Measurements from ENCODE around the gene XRRA1. TPM values are rescaled to one million over a fixed set of nuclear protein-coding genes. Genes with fewer than 3 reads are reported as not detected.
A peak's percentile ranks its signal among the peaks of the same experiment; 100 is the strongest.
"Not testable (repeated sequence)": the region's sequence is repeated elsewhere in the genome, so short reads cannot be mapped to it uniquely, and the experiment has no call there.

XRRA1 gene, protein sequence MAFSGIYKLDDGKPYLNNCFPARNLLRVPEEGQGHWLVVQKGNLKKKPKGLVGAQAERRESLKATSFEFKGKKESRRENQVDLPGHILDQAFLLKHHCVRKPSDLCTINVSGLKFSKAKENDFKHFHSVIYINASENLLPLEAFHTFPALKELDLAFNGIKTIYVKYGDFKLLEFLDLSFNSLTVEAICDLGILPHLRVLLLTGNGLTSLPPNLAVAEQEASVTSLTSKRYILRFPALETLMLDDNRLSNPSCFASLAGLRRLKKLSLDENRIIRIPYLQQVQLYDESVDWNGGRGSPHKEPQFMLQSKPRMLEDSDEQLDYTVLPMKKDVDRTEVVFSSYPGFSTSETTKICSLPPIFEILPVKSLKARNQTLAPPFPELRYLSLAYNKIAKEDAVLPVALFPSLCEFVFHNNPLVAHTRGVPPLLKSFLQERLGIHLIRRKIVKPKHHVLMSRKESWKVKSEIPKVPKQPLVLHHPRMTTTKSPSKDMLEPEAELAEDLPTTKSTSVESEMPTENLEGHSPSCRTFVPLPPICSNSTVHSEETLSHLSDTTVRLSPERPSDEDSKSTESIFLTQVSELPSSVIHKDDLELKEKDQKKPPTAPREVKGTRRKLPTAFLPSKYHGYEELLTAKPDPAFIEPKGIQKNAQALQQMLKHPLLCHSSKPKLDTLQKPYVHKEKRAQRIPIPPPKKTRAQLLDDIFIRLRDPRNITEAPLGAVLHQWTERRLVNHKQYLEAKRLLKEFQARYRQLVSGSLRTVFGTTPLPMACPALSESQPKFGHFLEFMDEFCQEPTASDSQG
- 6.4 TPM for total RNA-seq

DNA sequence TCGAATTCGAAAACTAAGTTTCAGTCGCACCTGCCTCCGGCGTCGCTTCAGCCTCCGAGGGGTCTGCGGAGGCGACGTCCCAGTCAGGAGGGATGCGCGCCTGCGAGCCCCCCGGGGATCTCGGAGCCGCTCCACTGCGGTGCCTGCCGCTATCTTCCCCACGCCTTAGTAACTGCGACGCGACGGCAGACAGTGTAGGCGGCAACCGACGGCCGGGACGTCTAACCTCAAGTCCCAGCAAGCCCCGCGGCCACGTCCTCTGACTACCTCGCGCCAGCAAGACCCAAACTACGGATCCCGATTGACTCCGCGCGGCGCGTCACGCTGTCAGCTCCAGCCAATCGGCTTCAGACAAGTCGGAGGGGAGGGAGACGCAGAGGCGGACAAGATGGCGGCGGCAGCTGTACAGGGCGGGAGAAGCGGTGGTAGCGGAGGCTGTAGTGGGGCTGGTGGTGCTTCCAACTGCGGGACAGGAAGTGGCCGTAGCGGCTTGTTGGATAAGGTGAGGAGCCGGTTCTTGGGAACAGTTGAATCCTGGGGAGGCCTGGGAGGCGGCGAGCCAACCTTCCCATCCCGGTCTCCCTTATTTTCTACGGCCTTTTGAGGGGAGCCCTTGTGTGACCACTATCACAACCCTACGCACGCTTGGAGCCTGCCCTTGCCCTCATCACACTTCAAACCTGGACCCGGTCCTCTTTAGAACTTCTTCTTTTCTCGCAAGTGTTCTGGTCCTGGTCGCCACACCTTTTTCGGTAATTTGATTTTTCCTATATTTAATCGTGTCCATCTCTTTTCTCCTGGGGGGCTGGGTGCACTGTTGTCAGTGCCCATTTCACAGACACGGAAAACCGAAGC lies at the start of gene XRRA1, which contains the start of gene SPCS2:
XRRA1 (minus strand) TSS at position 194 of the 855 bp plus-strand sequence. CDS start 8,213 bp downstream, outside the sequence.
SPCS2 (plus strand) TSS at position 369 of the 855 bp plus-strand sequence; CDS start at position 389, 20 bp downstream.
- Histone ChIP-seq H3K4me1 (ENCODE audit: insufficient read depth, low read length) (peaks cover 43% of the 10 kb centered on the region), H3K27me3 (ENCODE audit: insufficient read depth, low read length) (no peaks in the 10 kb centered on the region), H3K4me3 (ENCODE audit: low read length) (peak within 1 kb of the TSS; percentile 78), H3K9me3 (ENCODE audit: low read depth, low read length) (no peaks in the 10 kb centered on the region)

DNA sequence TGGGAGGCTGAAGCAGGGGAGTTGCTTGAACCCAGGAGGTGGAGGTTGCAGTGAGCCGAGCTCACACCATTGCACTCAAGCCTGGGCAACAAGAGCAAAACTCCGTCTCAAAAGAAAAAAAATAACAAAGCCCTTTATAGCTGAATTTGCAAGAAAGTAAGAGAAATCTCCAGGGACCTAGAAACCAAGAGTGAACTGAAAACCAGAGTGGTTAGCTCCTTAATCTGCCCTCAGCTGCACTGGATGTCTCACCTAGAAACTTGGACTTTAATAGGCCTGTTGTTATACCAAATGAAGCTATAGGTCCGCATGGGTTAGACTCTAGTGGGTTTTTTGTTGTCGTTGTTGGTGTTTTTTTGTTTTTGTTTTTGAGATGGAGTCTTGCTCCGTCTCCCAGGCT lies 44.0 kb upstream of the XRRA1 start:
- Histone ChIP-seq H3K9me3 (ENCODE audit: low read depth, low read length) (no peaks in the 10 kb centered on the region), H3K4me1 (ENCODE audit: insufficient read depth, low read length) (peaks cover 23% of the 10 kb centered on the region), H3K4me3 (ENCODE audit: low read length) (no peak overlapping the region), H3K27me3 (ENCODE audit: insufficient read depth, low read length) (no peaks in the 10 kb centered on the region)

GRCh38 chr11:74990941-74991340 lies 42.0 kb upstream of the XRRA1 start:
- Histone ChIP-seq H3K4me1 (ENCODE audit: insufficient read depth, low read length) (peaks cover 23% of the 10 kb centered on the region), H3K9me3 (ENCODE audit: low read depth, low read length) (no peaks in the 10 kb centered on the region), H3K27me3 (ENCODE audit: insufficient read depth, low read length) (no peaks in the 10 kb centered on the region), H3K4me3 (ENCODE audit: low read length) (no peak overlapping the region)

DNA sequence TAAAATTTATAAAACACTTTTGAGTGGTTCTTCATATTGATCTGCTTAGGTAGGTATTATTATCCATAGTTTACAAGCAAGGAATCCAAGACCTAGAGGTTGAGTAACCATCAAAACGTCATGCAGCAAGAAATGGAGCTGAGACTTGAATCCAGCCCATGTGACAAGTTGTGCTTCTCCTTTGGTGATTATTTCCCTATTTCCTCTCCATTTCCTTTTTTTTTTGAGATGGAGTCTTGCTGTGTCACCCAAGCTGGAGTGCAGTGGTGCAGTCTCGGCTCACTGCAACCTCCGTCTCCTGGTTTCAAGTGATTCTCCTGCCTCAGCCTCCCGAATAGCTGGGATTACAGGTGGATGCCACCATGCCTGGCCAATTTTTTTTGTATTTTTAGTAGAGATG lies 41.3 kb upstream of the XRRA1 start:
- peaks cover 23% of the 10 kb centered on the region for H3K4me1 ChIP-seq (ENCODE audit: insufficient read depth, low read length)
- H3K9me3 ChIP-seq (ENCODE audit: low read depth, low read length); H3K27me3 ChIP-seq (ENCODE audit: insufficient read depth, low read length); H3K4me3 ChIP-seq (ENCODE audit: low read length): not testable (repeated sequence)

- Histone ChIP-seq H3K9me3 (ENCODE audit: low read depth, low read length) (no peaks in the 10 kb centered on the region), H3K4me3 (ENCODE audit: low read length) (peak overlapping the region; percentile 73)
These were observed 40.4 kb upstream of the XRRA1 start for GRCh38 chr11:74989260-74989638.

GRCh38 chr11:74988541-74989259 lies 39.8 kb upstream of the XRRA1 start, which contains the start of gene NEU3:
NEU3 (plus strand) TSS chr11:74988933; CDS start chr11:74989061, 128 bp downstream.
- Histone ChIP-seq H3K27me3 (ENCODE audit: insufficient read depth, low read length) (no peaks in the 10 kb centered on the region), H3K4me3 (ENCODE audit: low read length) (peak within 1 kb of the TSS; percentile 73), H3K9me3 (ENCODE audit: low read depth, low read length) (no peaks in the 10 kb centered on the region), H3K4me1 (ENCODE audit: insufficient read depth, low read length) (peaks cover 23% of the 10 kb centered on the region)

More at GRCh38 chr11:74989260-74989638, 40.4 kb upstream of the XRRA1 start:
- Histone ChIP-seq H3K4me1 (ENCODE audit: insufficient read depth, low read length) (peaks cover 23% of the 10 kb centered on the region), H3K27me3 (ENCODE audit: insufficient read depth, low read length) (no peaks in the 10 kb centered on the region)

- Histone ChIP-seq H3K27me3 (ENCODE audit: insufficient read depth, low read length) (no peaks in the 10 kb centered on the region), H3K4me1 (ENCODE audit: insufficient read depth, low read length) (peaks cover 21% of the 10 kb centered on the region), H3K9me3 (ENCODE audit: low read depth, low read length) (no peaks in the 10 kb centered on the region), H3K4me3 (ENCODE audit: low read length) (no peak overlapping the region)
These were observed 35.8 kb upstream of the XRRA1 start for GRCh38 chr11:74984730-74985129.

GRCh38 chr11:74984070-74984469 lies 35.2 kb upstream of the XRRA1 start:
- H3K4me3 ChIP-seq (ENCODE audit: low read length), result no peak overlapping the region
- no peaks in the 10 kb centered on the region for H3K9me3 ChIP-seq (ENCODE audit: low read depth, low read length)
- peaks cover 14% of the 10 kb centered on the region for H3K4me1 ChIP-seq (ENCODE audit: insufficient read depth, low read length)
- H3K27me3 ChIP-seq (ENCODE audit: insufficient read depth, low read length), result no peaks in the 10 kb centered on the region

GRCh38 chr11:74981888-74982287 lies 33.0 kb upstream of the XRRA1 start:
- Histone ChIP-seq H3K4me3 (ENCODE audit: low read length) (no peak overlapping the region), H3K9me3 (ENCODE audit: low read depth, low read length) (no peaks in the 10 kb centered on the region), H3K4me1 (ENCODE audit: insufficient read depth, low read length) (peaks cover 6% of the 10 kb centered on the region), H3K27me3 (ENCODE audit: insufficient read depth, low read length) (no peaks in the 10 kb centered on the region)

DNA sequence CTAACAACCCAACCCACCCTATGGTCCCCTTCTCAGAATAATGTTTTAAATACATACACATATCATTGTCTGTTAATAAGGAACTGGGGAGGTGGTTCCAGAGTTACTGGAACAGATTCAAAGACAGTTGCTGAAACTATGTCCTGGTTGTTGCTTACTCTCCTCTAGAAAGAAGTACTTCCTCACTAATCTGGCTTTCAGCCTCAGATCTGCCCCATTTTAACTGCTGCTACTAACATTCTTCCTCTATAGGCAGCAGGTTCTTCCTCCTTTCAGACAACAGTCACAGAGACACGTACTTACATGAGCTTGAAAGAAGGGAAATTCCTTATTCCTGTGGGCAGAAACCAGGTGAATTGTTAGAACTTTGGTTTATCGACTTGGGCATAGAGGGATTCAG lies 31.7 kb upstream of the XRRA1 start:
- H3K4me3 ChIP-seq (ENCODE audit: low read length), result no peak overlapping the region
- no peaks in the 10 kb centered on the region for H3K9me3 ChIP-seq (ENCODE audit: low read depth, low read length)
- peaks cover 6% of the 10 kb centered on the region for H3K4me1 ChIP-seq (ENCODE audit: insufficient read depth, low read length)
- no peaks in the 10 kb centered on the region for H3K27me3 ChIP-seq (ENCODE audit: insufficient read depth, low read length)

DNA sequence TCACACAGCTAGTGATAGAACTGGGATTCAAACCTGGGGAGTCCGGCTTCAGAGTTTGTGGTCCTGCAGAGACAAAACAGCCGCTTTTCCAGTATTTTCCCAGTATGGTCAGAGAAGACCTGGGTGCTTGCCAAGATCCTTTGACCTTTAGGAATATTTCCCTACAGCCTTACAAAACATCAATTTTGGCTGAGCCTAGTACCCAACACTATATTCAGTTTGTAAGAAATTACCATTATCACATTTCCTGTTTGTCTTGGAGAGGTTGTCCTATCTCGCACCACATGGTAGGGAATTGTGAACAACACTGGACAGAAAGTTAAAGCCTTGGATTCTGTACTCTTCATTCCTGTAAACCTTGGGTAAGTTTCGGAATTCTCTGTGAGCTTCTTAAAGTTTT lies 29.1 kb upstream of the XRRA1 start:
- Histone ChIP-seq H3K27me3 (ENCODE audit: insufficient read depth, low read length) (no peaks in the 10 kb centered on the region), H3K4me3 (ENCODE audit: low read length) (no peak overlapping the region), H3K4me1 (ENCODE audit: insufficient read depth, low read length) (peaks cover 6% of the 10 kb centered on the region), H3K9me3 (ENCODE audit: low read depth, low read length) (no peaks in the 10 kb centered on the region)

DNA sequence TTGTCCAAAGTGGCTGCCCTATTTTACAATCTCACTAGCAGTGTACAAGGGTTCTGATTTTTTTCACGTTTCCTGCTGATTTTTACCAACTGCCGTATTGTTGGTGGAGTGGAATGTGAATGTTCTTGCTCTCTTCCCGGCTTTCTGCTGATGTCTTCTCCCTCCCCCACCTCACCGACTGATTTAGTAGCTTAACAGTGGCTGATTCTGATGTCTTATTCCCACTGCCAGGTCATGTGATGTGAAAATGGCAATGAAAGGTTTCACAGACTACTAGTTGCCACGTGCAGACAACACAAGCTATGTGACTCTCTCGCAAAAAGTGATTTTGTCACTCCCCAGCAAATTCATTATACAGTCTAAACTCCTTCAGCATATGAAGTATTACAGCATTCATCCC lies 22.5 kb upstream of the XRRA1 start:
- no peak overlapping the region for H3K4me3 ChIP-seq (ENCODE audit: low read length)
- H3K9me3 ChIP-seq (ENCODE audit: low read depth, low read length), result no peaks in the 10 kb centered on the region
- H3K4me1 ChIP-seq (ENCODE audit: insufficient read depth, low read length), result no peaks in the 10 kb centered on the region
- no peaks in the 10 kb centered on the region for H3K27me3 ChIP-seq (ENCODE audit: insufficient read depth, low read length)

DNA sequence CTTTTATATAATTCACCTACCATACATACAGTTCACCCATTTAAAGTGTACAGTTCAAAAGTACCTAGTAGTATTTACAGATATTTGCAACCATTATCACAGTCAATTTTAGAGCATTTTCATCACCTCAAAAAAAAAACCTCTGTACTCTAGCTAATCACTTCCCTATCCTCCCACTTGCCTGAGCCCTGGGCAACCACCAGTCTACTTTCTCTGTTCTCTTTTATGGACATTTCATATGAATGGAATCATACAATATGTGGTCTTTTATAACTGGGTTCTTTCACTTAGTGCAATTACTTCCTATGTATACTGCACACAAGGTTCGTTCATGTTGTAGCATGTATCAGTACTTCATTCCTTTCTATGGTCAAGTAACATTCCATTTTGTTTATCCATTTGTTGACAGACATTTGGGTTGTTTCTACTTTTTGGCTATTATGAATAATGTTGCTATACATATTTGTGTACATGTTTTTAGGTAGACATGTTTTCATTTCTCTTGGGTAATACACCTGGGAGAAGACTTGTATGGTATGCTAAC lies 22.0 kb upstream of the XRRA1 start:
- no peak overlapping the region for H3K4me3 ChIP-seq (ENCODE audit: low read length)
- H3K27me3 ChIP-seq (ENCODE audit: insufficient read depth, low read length), result no peaks in the 10 kb centered on the region
- no peaks in the 10 kb centered on the region for H3K9me3 ChIP-seq (ENCODE audit: low read depth, low read length)
- no peaks in the 10 kb centered on the region for H3K4me1 ChIP-seq (ENCODE audit: insufficient read depth, low read length)

- H3K9me3 ChIP-seq (ENCODE audit: low read depth, low read length), result no peaks in the 10 kb centered on the region
- H3K4me3 ChIP-seq (ENCODE audit: low read length), result no peak overlapping the region
- H3K4me1 ChIP-seq (ENCODE audit: insufficient read depth, low read length), result peaks cover 3% of the 10 kb centered on the region
- no peaks in the 10 kb centered on the region for H3K27me3 ChIP-seq (ENCODE audit: insufficient read depth, low read length)
These were observed 17.8 kb upstream of the XRRA1 start for GRCh38 chr11:74966651-74967050.

Data from mononuclear cell (primary cell).